CD4-positive, alpha-beta T cell (primary cell): ENCODE data around the gene CLHC1. TPM values are rescaled to one million over a fixed set of nuclear protein-coding genes. Genes with fewer than 3 reads are reported as not detected.
"Not testable (repeated sequence)": the region's sequence is repeated elsewhere in the genome, so short reads cannot be mapped to it uniquely, and the experiment has no call there.

Experiments used
- ATAC-seq: fragments of 200-7000 bp; cut with Tn5 transposase; one replicate; pipeline ENCODE4 v1.10.0; 2022; ENCODE audit warnings: mild to moderate bottlenecking; ENCODE audit not compliant: poor library complexity
- CTCF ChIA-PET: fragments of 350-600 bp; sonication (Branson Sonifier 250); formaldehyde crosslinking; loops from one replicate; lab custom pipeline; 2021; ENCODE audit warnings: antibody characterized with exemption, inconsistent platforms; lab: Charles Lee
- POLR2A ChIA-PET: fragments of 350-600 bp; sonication (Branson Sonifier 250); formaldehyde crosslinking; loops from one replicate; lab custom pipeline; 2021; ENCODE audit warnings: antibody characterized with exemption, inconsistent platforms; lab: Charles Lee
- DNase-seq, 14 experiments: peaks; one replicate each; pipeline ENCODE4 v3.0.0-alpha.2; 2013 to 2020; ENCODE audit warnings: mixed read lengths in 2 of 14
- H3K27ac ChIP-seq, 2 donors: one replicate each; pipeline versions ENCODE4 v1.5.1 to v1.7.0; 2013; ENCODE audit warnings: low read length in 2 of 2, low read depth in 1 of 2, mild to moderate bottlenecking in 1 of 2
- H3K27me3 ChIP-seq, 2 experiments: 1 replicate in 1 of 2; 2 replicates in 1 of 2; pipeline versions ENCODE4 v1.6.1 to v1.7.0; 2013; ENCODE audit warnings: low read length in 2 of 2, control low read depth in 1 of 2, mild to moderate bottlenecking in 1 of 2, moderate library complexity in 1 of 2; ENCODE audit not compliant: insufficient read depth in 2 of 2, control insufficient read depth in 1 of 2
- H3K36me3 ChIP-seq: one replicate; pipeline ENCODE4 v1.6.1; 2013; ENCODE audit warnings: low read length, control low read depth; ENCODE audit not compliant: insufficient read depth
- H3K4me1 ChIP-seq: one replicate; pipeline ENCODE4 v1.6.1; 2013; ENCODE audit warnings: low read length, control low read depth; ENCODE audit not compliant: insufficient read depth
- H3K4me3 ChIP-seq: one replicate; pipeline ENCODE4 v1.5.1; 2013; ENCODE audit warnings: mild to moderate bottlenecking, low read length, moderate library complexity
- H3K9me3 ChIP-seq, 2 experiments: 1 replicate in 1 of 2; 2 replicates in 1 of 2; pipeline versions ENCODE4 v1.6.1 to v1.7.0; 2013; ENCODE audit warnings: low read length in 2 of 2, mild to moderate bottlenecking in 2 of 2, control low read depth in 1 of 2, moderate library complexity in 1 of 2; ENCODE audit not compliant: control insufficient read depth in 1 of 2, insufficient read depth in 1 of 2
- H3K27ac Mint-ChIP-seq: one replicate; pipeline ENCODE4 v1.8.0; 2020; ENCODE audit warnings: mixed read lengths
- H3K27me3 Mint-ChIP-seq: one replicate; pipeline ENCODE4 v1.8.0; 2021; ENCODE audit warnings: mixed read lengths
- H3K36me3 Mint-ChIP-seq: one replicate; pipeline ENCODE4 v1.8.0; 2021; ENCODE audit warnings: low read depth, mixed read lengths
- H3K4me1 Mint-ChIP-seq: one replicate; pipeline ENCODE4 v1.8.0; 2021; ENCODE audit warnings: low read depth, mixed read lengths
- H3K4me3 Mint-ChIP-seq: one replicate; pipeline ENCODE4 v1.8.0; 2020; ENCODE audit warnings: mild to moderate bottlenecking, mixed read lengths
- H3K9me3 Mint-ChIP-seq: one replicate; pipeline ENCODE4 v1.8.0; 2020; ENCODE audit warnings: mixed read lengths
- CTCF ChIP-seq: fragments of 200-600 bp; IDR thresholded peaks from one replicate; pipeline ENCODE4 v1.8.0; 2022; ENCODE audit warnings: antibody characterized with exemption, mild to moderate bottlenecking
- intact Hi-C, 2 experiments: fragments of 100-400 bp; cut with DNase I in 1 of 2; cut with micrococcal nuclease in 1 of 2; formaldehyde crosslinking; loops; one replicate each; pipeline versions ENCODE4 v1.15.1 to v1.9.0; 2023 to 2025; cut with DNase I, micrococcal nuclease
- total RNA-seq, 174 experiments: library from RNA in 2 of 174; stranded (reverse) in 2 of 174; gene quantifications; one replicate each; pipeline ENCODE4 v1.2.3 and lab custom pipeline; 2021 to 2026

The CLHC1 gene
- total RNA-seq, 2 experiments from 2014 or later, result 4.4 TPM

GRCh38 chr2:55277310-55277709 is 45.2 kb upstream of the CLHC1 start:
- Mint-ChIP-seq H3K27me3 (no peaks in the 10 kb centered on the region), H3K4me3 (no peak overlapping the region), H3K27ac (no peak overlapping the region), H3K9me3 (no peaks in the 10 kb centered on the region), H3K36me3 (no peaks in the 10 kb centered on the region), H3K4me1 (no peaks in the 10 kb centered on the region)
- DNase-seq (no peak), ATAC-seq (no peak)
- H3K27ac ChIP-seq, result no peak overlapping the region
- ChIA-PET CTCF (no interaction called here), POLR2A (no interaction called here)
- no peaks in the 10 kb centered on the region for H3K27me3 ChIP-seq
- no peak for TF ChIP-seq CTCF
- intact Hi-C loops, result no loop called here
- no peaks in the 10 kb centered on the region for H3K9me3 ChIP-seq
- H3K4me1 ChIP-seq, result peaks cover 6% of the 10 kb centered on the region
- H3K36me3 ChIP-seq, result no peaks in the 10 kb centered on the region
- no peak overlapping the region for H3K4me3 ChIP-seq

- H3K9me3 Mint-ChIP-seq, H3K27me3 Mint-ChIP-seq, intact Hi-C loops, ATAC-seq, CTCF ChIA-PET, H3K4me3 Mint-ChIP-seq, H3K27ac ChIP-seq, H3K36me3 Mint-ChIP-seq, H3K9me3 ChIP-seq, H3K36me3 ChIP-seq, H3K27ac Mint-ChIP-seq, H3K4me1 Mint-ChIP-seq, H3K27me3 ChIP-seq, H3K4me3 ChIP-seq, DNase-seq: not testable (repeated sequence)
- POLR2A ChIA-PET, result interaction anchor here (0.6 kb wide), 1 partner anchor 601 kb away, joined by 3 read pairs; no protein-coding TSS in a partner anchor
- peaks cover 10% of the 10 kb centered on the region for H3K4me1 ChIP-seq
Observed at GRCh38 chr2:55274346-55274745, 42.3 kb upstream of the CLHC1 start.

- Mint-ChIP-seq H3K4me1 (peaks cover 19% of the 10 kb centered on the region), H3K9me3 (no peaks in the 10 kb centered on the region), H3K27me3 (no peaks in the 10 kb centered on the region), H3K4me3 (peak overlapping the region; percentile 96), H3K27ac (peak overlapping the region; percentile 95), H3K36me3 (peaks cover 30% of the 10 kb centered on the region)
- peak overlapping the region; percentile 87 for H3K4me3 ChIP-seq
- intact Hi-C loops, result loop anchor here in 1 of 2 experiments (2.0 to 10.0 kb wide), 3 partner anchors 13 to 345 kb away; partner anchors contain the start of genes CCDC88A and PPP4R3B
- H3K36me3 ChIP-seq, result peaks cover 3% of the 10 kb centered on the region
- TF ChIP-seq CTCF, result no peak
- H3K27me3 ChIP-seq, result no peaks in the 10 kb centered on the region
- H3K4me1 ChIP-seq, result peaks cover 15% of the 10 kb centered on the region
- CTCF ChIA-PET, result interaction anchor here (0.6 to 1.1 kb wide), 2 partner anchors 162 to 255 kb away, joined by 4 read pairs; no protein-coding TSS in a partner anchor
- POLR2A ChIA-PET, result interaction anchor here (1.1 to 2.1 kb wide), 4 partner anchors 12 to 250 kb away, joined by 3 to 7 read pairs (median 7); partner anchors contain the start of genes CFAP36, CLHC1 and RPS27A
- no peak for ATAC-seq
- no peaks in the 10 kb centered on the region for H3K9me3 ChIP-seq
- peak overlapping the region; percentile 66 to 84 for H3K27ac ChIP-seq
- DNase-seq, result peak in 4 of 14 experiments; percentile 15 to 35 (median 20)
Observed at GRCh38 chr2:55269645-55269990, 37.5 kb upstream of the CLHC1 start.
